ENCODE data around the gene ZNF174.
A peak's percentile ranks its signal among the peaks of the same experiment; 100 is the strongest.

ZNF174 gene

GRCh38 chr16:3401719-3402397 is 843 bp downstream of the ZNF174 start:
- Mint-ChIP-seq H3K4me1 (ENCODE audit: low read depth) (peaks cover 27% of the 10 kb centered on the region), H3K9me3 (peaks cover 55% of the 10 kb centered on the region), H3K27me3 (no peaks in the 10 kb centered on the region), H3K4me3 (peak overlapping the region; percentile 96), H3K27ac (peak overlapping the region; percentile 85), H3K36me3 (ENCODE audit: low read depth) (peaks cover 90% of the 10 kb centered on the region)
- intact Hi-C loops (cut with micrococcal nuclease) = loop anchor here (1.0 to 2.0 kb wide), 3 partner anchors 55 to 119 kb away; partner anchors contain the start of genes CLUAP1 and ZNF263

GRCh38 chr16:3408561-3409197 is 7.7 kb downstream of the ZNF174 start:
- peaks cover 97% of the 10 kb centered on the region for H3K9me3 Mint-ChIP-seq
- peaks cover 65% of the 10 kb centered on the region for H3K36me3 Mint-ChIP-seq (ENCODE audit: low read depth)
- no peaks in the 10 kb centered on the region for H3K27me3 Mint-ChIP-seq
- H3K4me1 Mint-ChIP-seq (ENCODE audit: low read depth) = peaks cover 10% of the 10 kb centered on the region
- H3K4me3 Mint-ChIP-seq = no peak overlapping the region
- intact Hi-C loops (cut with micrococcal nuclease) = no loop called here
- no peak overlapping the region for H3K27ac Mint-ChIP-seq

- Mint-ChIP-seq H3K36me3 (ENCODE audit: low read depth) (peaks cover 13% of the 10 kb centered on the region), H3K4me3 (no peak overlapping the region), H3K4me1 (ENCODE audit: low read depth) (no peaks in the 10 kb centered on the region), H3K27ac (no peak overlapping the region), H3K9me3 (peaks cover 93% of the 10 kb centered on the region), H3K27me3 (peaks cover 2% of the 10 kb centered on the region)
- intact Hi-C loops (cut with micrococcal nuclease) = no loop called here
Observed at GRCh38 chr16:3413730-3414379, 12.8 kb downstream of the ZNF174 start.

GRCh38 chr16:3431779-3432219 is 30.8 kb downstream of the ZNF174 start:
- Mint-ChIP-seq H3K36me3 (ENCODE audit: low read depth) (peaks cover 35% of the 10 kb centered on the region), H3K4me1 (ENCODE audit: low read depth) (no peaks in the 10 kb centered on the region), H3K27me3 (peaks cover 20% of the 10 kb centered on the region), H3K9me3 (peaks cover 35% of the 10 kb centered on the region), H3K4me3 (peak overlapping the region; percentile 52), H3K27ac (peak overlapping the region; percentile 47)
- intact Hi-C loops (cut with micrococcal nuclease) = no loop called here

- intact Hi-C loops (cut with micrococcal nuclease) = no loop called here
- Mint-ChIP-seq H3K4me3 (no peak overlapping the region), H3K4me1 (ENCODE audit: low read depth) (no peaks in the 10 kb centered on the region), H3K36me3 (ENCODE audit: low read depth) (peaks cover 59% of the 10 kb centered on the region), H3K27ac (no peak overlapping the region), H3K27me3 (peaks cover 22% of the 10 kb centered on the region), H3K9me3 (peaks cover 35% of the 10 kb centered on the region)
Observed at GRCh38 chr16:3434373-3434772, 33.4 kb downstream of the ZNF174 start.

- Mint-ChIP-seq H3K4me1 (ENCODE audit: low read depth) (peaks cover 5% of the 10 kb centered on the region), H3K4me3 (no peak overlapping the region), H3K36me3 (ENCODE audit: low read depth) (peaks cover 66% of the 10 kb centered on the region), H3K27me3 (peaks cover 13% of the 10 kb centered on the region), H3K9me3 (peaks cover 28% of the 10 kb centered on the region), H3K27ac (no peak overlapping the region)
- intact Hi-C loops (cut with micrococcal nuclease) = no loop called here
Observed at GRCh38 chr16:3439637-3440036, 38.6 kb downstream of the ZNF174 start.

- Mint-ChIP-seq H3K27me3 (no peaks in the 10 kb centered on the region), H3K4me1 (ENCODE audit: low read depth) (peaks cover 5% of the 10 kb centered on the region), H3K36me3 (ENCODE audit: low read depth) (peaks cover 62% of the 10 kb centered on the region), H3K27ac (peak within 1 kb of the TSS; percentile 91), H3K9me3 (peaks cover 28% of the 10 kb centered on the region), H3K4me3 (peak within 1 kb of the TSS; percentile 94)
- intact Hi-C loops (cut with micrococcal nuclease) = no loop called here
Observed at GRCh38 chr16:3443108-3444031, 42.4 kb downstream of the ZNF174 start, which contains the start of the genes NAA60 and ZNF597. Gene NAA60 (plus strand): TSS chr16:3443680. CDS start chr16:3476228, 32,548 bp downstream. Gene ZNF597 (minus strand): TSS chr16:3443504. CDS start chr16:3443153, 351 bp downstream.

GRCh38 chr16:3444032-3444388 is 43.0 kb downstream of the ZNF174 start:
- Mint-ChIP-seq H3K27me3 (no peaks in the 10 kb centered on the region), H3K9me3 (peaks cover 28% of the 10 kb centered on the region), H3K36me3 (ENCODE audit: low read depth) (peaks cover 65% of the 10 kb centered on the region), H3K4me1 (ENCODE audit: low read depth) (peaks cover 5% of the 10 kb centered on the region), H3K27ac (peak overlapping the region; percentile 91), H3K4me3 (peak overlapping the region; percentile 94)
- intact Hi-C loops (cut with micrococcal nuclease) = no loop called here

GRCh38 chr16:3454093-3454492 is 53.1 kb downstream of the ZNF174 start:
- H3K36me3 Mint-ChIP-seq (ENCODE audit: low read depth) = peaks cover 37% of the 10 kb centered on the region
- no peak overlapping the region for H3K27ac Mint-ChIP-seq
- no peaks in the 10 kb centered on the region for H3K9me3 Mint-ChIP-seq
- no peak overlapping the region for H3K4me3 Mint-ChIP-seq
- peaks cover 19% of the 10 kb centered on the region for H3K4me1 Mint-ChIP-seq (ENCODE audit: low read depth)
- intact Hi-C loops (cut with micrococcal nuclease) = no loop called here
- no peaks in the 10 kb centered on the region for H3K27me3 Mint-ChIP-seq

- H3K27ac Mint-ChIP-seq = no peak overlapping the region
- intact Hi-C loops (cut with micrococcal nuclease) = loop anchor here (5.0 kb wide), 1 partner anchor 147 kb away; the partner anchor contains the start of genes TIGD7 and ZNF75A
- no peaks in the 10 kb centered on the region for H3K9me3 Mint-ChIP-seq
- peaks cover 25% of the 10 kb centered on the region for H3K4me1 Mint-ChIP-seq (ENCODE audit: low read depth)
- no peaks in the 10 kb centered on the region for H3K27me3 Mint-ChIP-seq
- H3K4me3 Mint-ChIP-seq = no peak overlapping the region
- peaks cover 35% of the 10 kb centered on the region for H3K36me3 Mint-ChIP-seq (ENCODE audit: low read depth)
Observed at GRCh38 chr16:3454631-3455147, 53.7 kb downstream of the ZNF174 start.

GRCh38 chr16:3457434-3458252 is 56.6 kb downstream of the ZNF174 start:
- peak overlapping the region; percentile 85 for H3K27ac Mint-ChIP-seq
- intact Hi-C loops (cut with micrococcal nuclease) = loop anchor here (1.0 to 5.0 kb wide), 4 partner anchors 43 to 193 kb away; partner anchors contain the start of genes TIGD7, ZNF174, ZNF75A and ZSCAN32
- H3K36me3 Mint-ChIP-seq (ENCODE audit: low read depth) = peaks cover 15% of the 10 kb centered on the region
- peaks cover 52% of the 10 kb centered on the region for H3K4me1 Mint-ChIP-seq (ENCODE audit: low read depth)
- H3K9me3 Mint-ChIP-seq = no peaks in the 10 kb centered on the region
- peak overlapping the region; percentile 74 for H3K4me3 Mint-ChIP-seq
- no peaks in the 10 kb centered on the region for H3K27me3 Mint-ChIP-seq

GRCh38 chr16:3458278-3458851 is 57.4 kb downstream of the ZNF174 start:
- Mint-ChIP-seq H3K27me3 (no peaks in the 10 kb centered on the region), H3K27ac (peak overlapping the region; percentile 85), H3K36me3 (ENCODE audit: low read depth) (peaks cover 13% of the 10 kb centered on the region), H3K4me3 (peak overlapping the region; percentile 85), H3K9me3 (no peaks in the 10 kb centered on the region), H3K4me1 (ENCODE audit: low read depth) (peaks cover 52% of the 10 kb centered on the region)
- intact Hi-C loops (cut with micrococcal nuclease) = loop anchor here (5.0 kb wide), 1 partner anchor 151 kb away; the partner anchor contains the start of genes TIGD7 and ZNF75A
